AG04449 (cell line): ENCODE measurements around the gene EIPR1.

ENCODE experiments used
- CTCF ChIA-PET: fragments of 350-600 bp; formaldehyde crosslinking; extraction: SDS; loops from one replicate; lab custom pipeline; 2021; ENCODE audit warnings: antibody characterized with exemption; lab: Yijun Ruan, JAX
- POLR2A ChIA-PET: fragments of 400-600, 350-600 bp; formaldehyde crosslinking; extraction: SDS; loops from one replicate; lab custom pipeline; 2020; ENCODE audit warnings: antibody characterized with exemption, inconsistent platforms; lab: Yijun Ruan, JAX
- DNase-seq: peaks from one replicate; pipeline ENCODE4 v3.0.0-alpha.2; 2010; ENCODE audit warnings: low read depth, low spot score
- H3K4me3 ChIP-seq: 2 replicates; pipeline ENCODE4 v1.5.1; 2011; ENCODE audit warnings: low read depth, mild to moderate bottlenecking, control low read depth, low read length
- TF ChIP-seq, protein P1 (sequence below): IDR thresholded peaks from one replicate; pipeline ENCODE4 v1.5.1; 2011; ENCODE audit warnings: mild to moderate bottlenecking, moderate library complexity, low read length, control low read depth, inconsistent platforms; ENCODE audit not compliant: insufficient read depth; ENCODE audit errors: missing control alignments

The EIPR1 gene

DNA sequence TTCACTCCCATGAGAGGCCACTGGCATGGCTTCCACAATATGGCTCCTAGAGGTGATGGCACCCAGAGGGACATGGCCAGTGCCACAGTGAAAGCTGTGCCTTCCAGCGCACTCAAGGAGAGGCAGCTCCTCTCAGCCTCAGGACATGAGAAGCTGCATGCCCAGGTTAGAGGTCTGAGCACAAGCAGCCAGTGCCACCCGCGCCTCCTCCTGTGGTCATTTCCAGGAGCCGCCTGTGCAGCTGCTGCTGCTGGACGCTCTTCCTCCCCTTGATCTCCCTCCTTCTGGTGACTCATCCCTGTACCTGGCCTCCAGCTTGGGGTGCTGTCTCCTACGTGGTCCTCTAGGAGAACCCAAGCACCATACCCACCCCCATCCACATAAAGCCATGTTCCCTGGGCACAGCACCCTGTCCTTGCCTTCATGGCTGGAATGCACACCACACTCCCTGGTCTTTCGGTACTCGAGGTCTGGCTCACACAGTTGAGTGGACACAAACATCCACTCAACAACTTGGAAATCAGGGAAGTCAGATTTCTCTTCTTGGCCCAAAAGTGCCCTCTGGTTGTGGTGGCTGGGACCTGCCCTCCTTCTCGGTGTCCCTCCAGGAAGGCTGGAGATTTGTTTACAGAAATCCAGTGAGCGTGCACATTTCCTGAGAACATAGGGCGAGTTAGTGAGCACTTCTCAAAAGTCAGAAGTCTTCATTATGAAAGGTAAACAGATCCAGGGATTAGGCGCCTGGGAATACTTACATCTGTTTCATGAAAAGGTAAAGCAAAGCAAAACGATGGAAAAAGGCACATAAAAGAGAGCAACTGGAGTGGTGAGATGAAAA lies 96.7 kb downstream of the EIPR1 start:
- H3K4me3 ChIP-seq = no peak overlapping the region
- POLR2A ChIA-PET = no interaction called here
- DNase-seq = no peak
- TF ChIP-seq, protein P1, sequence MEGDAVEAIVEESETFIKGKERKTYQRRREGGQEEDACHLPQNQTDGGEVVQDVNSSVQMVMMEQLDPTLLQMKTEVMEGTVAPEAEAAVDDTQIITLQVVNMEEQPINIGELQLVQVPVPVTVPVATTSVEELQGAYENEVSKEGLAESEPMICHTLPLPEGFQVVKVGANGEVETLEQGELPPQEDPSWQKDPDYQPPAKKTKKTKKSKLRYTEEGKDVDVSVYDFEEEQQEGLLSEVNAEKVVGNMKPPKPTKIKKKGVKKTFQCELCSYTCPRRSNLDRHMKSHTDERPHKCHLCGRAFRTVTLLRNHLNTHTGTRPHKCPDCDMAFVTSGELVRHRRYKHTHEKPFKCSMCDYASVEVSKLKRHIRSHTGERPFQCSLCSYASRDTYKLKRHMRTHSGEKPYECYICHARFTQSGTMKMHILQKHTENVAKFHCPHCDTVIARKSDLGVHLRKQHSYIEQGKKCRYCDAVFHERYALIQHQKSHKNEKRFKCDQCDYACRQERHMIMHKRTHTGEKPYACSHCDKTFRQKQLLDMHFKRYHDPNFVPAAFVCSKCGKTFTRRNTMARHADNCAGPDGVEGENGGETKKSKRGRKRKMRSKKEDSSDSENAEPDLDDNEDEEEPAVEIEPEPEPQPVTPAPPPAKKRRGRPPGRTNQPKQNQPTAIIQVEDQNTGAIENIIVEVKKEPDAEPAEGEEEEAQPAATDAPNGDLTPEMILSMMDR = no peak
- CTCF ChIA-PET = no interaction called here

DNA sequence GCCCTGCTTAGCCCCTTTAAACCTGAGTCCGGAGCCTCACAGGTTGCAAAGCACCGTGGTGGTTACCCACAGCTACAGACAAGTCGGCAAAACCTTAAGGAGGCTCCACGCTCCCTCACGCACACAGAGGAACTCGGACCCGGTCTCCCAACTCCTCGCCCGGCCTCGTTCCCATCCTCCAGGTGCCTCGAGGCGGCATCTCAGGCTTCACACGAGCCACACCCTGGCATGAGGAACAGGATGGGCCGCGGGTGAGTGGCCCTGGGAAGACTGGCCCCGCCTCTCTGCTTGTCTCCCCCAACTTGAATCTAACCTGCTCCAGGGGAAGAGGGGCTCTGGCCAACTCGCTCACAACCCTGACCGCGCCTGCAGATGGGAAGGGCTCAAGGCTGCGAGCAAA lies 97.4 kb downstream of the EIPR1 start:
- TF ChIP-seq, protein P1 = no peak
- H3K4me3 ChIP-seq = no peak overlapping the region
- no peak for DNase-seq
- POLR2A ChIA-PET = no interaction called here
- CTCF ChIA-PET = no interaction called here

DNA sequence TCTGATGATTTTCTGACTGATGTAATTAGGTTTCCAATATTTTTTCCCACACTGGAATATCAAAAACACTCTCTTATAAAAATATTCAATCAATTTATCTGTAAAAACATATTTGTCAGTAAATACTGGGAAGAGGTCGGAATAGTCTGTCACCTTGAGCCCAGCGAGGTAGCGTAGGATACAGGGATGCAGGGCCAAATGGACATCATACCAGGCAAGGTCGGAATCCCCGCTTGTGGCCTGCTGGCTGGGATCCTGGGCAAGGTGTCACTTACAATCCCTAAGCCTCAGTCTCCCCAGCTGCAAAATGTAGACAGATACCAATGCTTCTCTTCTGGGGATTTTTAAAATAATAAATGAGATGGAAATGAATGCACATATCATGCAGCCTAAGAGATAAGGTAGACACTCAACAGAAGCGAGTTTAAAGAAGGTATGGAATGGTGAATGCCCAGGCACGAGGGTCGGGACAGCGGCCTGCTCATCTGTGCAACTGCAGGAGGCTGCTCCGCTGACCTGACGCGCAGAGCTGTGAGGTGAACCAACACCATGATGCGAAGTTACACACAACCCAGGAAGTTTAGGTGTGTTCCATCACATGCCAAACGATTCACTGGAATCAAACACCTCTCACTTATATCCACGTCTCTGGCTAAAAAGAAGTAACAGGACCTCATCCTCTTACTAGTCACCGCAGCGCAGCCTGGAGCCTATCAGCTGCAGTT lies 98.2 kb downstream of the EIPR1 start:
- TF ChIP-seq, protein P1 = no peak
- no peak for DNase-seq
- CTCF ChIA-PET = no interaction called here
- POLR2A ChIA-PET = no interaction called here
- no peak overlapping the region for H3K4me3 ChIP-seq

DNA sequence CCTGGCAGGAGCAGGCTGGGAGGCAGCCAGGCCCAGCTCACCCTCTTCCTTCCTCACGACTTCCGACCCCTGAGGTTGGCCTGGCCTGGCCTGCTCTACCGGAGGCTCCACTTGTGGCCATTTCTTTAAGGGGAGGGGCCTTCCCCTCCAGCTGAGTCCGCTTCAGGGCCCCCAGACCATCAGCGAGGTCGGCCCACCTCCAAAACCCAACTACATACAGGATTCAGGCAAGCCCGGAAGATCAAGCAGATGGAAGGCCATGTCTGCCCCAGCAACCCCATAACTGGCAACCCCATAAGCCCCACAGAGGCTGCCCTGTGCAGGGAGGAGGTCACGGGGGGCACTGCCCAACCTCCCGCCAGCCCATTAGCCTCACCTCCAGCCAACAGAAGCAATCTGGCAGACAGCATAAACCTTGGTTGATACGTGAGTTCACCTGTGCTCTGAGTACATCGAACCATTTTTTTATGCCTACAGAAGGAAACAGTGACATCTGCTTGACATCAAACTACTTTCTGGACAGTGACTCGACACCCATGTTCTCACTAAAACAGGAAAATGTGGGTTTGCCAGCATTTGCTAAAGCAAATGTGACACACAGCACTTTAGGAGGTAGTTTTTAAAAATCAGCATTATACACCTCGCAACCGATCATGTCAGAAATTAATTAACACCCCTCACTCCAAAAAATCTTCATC lies 98.9 kb downstream of the EIPR1 start:
- POLR2A ChIA-PET = no interaction called here
- H3K4me3 ChIP-seq = no peak overlapping the region
- CTCF ChIA-PET = interaction anchor here (1.4 kb wide), 1 partner anchor 8 kb away, joined by 3 read pairs; no protein-coding TSS in a partner anchor
- no peak for DNase-seq
- TF ChIP-seq, protein P1 = no peak

DNA sequence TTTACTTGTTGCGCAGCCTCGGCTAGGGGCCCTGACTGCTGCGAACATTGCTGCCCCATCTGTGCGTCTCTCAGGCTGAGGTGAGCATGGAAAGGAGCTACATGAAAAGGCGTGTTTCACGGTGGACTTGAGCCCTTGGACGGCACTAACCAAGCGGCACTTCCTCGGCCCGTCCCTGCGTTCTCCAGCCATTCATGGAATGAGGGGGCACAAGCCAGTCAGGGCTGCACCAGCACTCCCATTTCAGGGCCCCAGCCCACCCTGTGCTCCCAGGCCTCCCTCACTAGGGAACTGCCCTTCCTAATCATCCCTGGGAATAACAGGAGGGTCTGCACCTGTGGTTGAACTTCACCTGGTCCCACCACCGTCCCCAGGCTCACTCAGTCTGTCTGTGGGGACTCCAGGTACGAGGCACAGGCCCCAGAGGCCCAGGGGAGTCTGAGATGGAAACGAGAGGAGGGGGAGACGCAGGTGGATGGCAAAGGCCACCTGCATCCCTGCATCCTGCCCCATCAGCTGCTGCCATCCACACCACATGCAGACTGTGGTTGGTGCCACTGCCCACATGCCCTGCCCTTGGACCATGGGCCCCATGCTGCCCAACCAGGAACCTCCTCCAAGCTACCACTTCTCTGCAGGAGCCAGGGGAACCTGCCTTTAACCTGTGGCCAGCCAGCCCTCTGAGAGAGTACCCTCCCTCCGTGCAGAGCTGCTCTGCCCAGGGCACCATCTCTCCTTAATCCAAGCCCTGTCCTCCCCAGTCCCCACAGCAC lies 99.7 kb downstream of the EIPR1 start:
- TF ChIP-seq, protein P1 = no peak
- ChIA-PET POLR2A (no interaction called here), CTCF (interaction anchor here (1.4 kb wide), 1 partner anchor 9 kb away, joined by 3 read pairs; no protein-coding TSS in a partner anchor)
- no peak for DNase-seq
- no peak overlapping the region for H3K4me3 ChIP-seq
